Nephron (organoid): ENCODE results near the gene SH3TC1.

ENCODE experiments used
- H3K27ac Mint-ChIP-seq, 3 experiments: 2 replicates each; pipeline ENCODE4 v1.8.0; 2020; ENCODE audit warnings: mixed read lengths in 3 of 3, mild to moderate bottlenecking in 2 of 3, moderate library complexity in 1 of 3
- H3K27me3 Mint-ChIP-seq: 2 replicates; pipeline ENCODE4 v1.8.0; 2021; ENCODE audit warnings: low read depth, mild to moderate bottlenecking, moderate library complexity, mixed read lengths
- H3K36me3 Mint-ChIP-seq: 2 replicates; pipeline ENCODE4 v1.8.0; 2020; ENCODE audit warnings: low read depth, mixed read lengths
- H3K4me1 Mint-ChIP-seq: 2 replicates; pipeline ENCODE4 v1.8.0; 2020; ENCODE audit warnings: mixed read lengths
- H3K4me3 Mint-ChIP-seq, 3 experiments: 2 replicates each; pipeline ENCODE4 v1.8.0; 2020; ENCODE audit warnings: mild to moderate bottlenecking in 3 of 3, mixed read lengths in 3 of 3, moderate library complexity in 2 of 3
- H3K9me3 Mint-ChIP-seq: 2 replicates; pipeline ENCODE4 v1.8.0; 2020; ENCODE audit warnings: mixed read lengths
- TF ChIP-seq, protein P1 (sequence below), 3 experiments: fragments of 200-600 bp; sonication (generic); IDR thresholded peaks; one replicate each; pipeline ENCODE4 v1.5.0; 2021; ENCODE audit warnings: antibody characterized with exemption in 3 of 3; ENCODE audit not compliant: unreplicated experiment in 3 of 3

SH3TC1 gene

DNA sequence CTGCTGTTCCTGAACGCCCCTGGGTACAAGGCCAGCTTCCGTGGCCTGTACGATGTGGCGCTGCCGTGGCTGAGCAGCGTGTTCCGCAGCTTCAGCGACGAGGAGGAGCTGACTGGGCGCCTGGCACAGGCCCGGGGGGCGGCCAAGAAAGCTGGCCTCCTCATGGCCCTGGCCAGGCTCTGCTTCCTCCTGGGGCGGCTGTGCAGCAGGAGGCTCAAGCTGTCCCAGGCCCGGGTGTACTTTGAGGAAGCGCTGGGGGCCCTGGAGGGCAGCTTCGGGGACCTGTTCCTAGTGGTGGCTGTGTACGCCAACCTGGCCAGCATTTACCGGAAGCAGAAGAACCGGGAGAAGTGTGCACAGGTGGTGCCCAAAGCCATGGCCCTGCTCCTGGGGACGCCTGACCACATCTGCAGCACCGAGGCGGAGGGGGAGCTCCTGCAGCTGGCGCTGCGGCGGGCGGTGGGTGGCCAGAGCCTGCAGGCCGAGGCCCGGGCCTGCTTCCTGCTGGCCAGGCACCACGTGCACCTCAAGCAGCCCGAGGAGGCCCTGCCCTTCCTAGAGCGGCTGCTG, 28.2 kb downstream of the SH3TC1 start:
- Mint-ChIP-seq H3K9me3 (no peaks in the 10 kb centered on the region), H3K4me3 (no peak overlapping the region), H3K27me3 (peaks cover 10% of the 10 kb centered on the region), H3K27ac (no peak overlapping the region), H3K36me3 (peaks cover 3% of the 10 kb centered on the region), H3K4me1 (peaks cover 36% of the 10 kb centered on the region)
- TF ChIP-seq, protein P1, sequence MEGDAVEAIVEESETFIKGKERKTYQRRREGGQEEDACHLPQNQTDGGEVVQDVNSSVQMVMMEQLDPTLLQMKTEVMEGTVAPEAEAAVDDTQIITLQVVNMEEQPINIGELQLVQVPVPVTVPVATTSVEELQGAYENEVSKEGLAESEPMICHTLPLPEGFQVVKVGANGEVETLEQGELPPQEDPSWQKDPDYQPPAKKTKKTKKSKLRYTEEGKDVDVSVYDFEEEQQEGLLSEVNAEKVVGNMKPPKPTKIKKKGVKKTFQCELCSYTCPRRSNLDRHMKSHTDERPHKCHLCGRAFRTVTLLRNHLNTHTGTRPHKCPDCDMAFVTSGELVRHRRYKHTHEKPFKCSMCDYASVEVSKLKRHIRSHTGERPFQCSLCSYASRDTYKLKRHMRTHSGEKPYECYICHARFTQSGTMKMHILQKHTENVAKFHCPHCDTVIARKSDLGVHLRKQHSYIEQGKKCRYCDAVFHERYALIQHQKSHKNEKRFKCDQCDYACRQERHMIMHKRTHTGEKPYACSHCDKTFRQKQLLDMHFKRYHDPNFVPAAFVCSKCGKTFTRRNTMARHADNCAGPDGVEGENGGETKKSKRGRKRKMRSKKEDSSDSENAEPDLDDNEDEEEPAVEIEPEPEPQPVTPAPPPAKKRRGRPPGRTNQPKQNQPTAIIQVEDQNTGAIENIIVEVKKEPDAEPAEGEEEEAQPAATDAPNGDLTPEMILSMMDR (IDR thresholded peaks at IDR 0.05; ENCODE audit: unreplicated experiment in 3 of 3): no peak

DNA sequence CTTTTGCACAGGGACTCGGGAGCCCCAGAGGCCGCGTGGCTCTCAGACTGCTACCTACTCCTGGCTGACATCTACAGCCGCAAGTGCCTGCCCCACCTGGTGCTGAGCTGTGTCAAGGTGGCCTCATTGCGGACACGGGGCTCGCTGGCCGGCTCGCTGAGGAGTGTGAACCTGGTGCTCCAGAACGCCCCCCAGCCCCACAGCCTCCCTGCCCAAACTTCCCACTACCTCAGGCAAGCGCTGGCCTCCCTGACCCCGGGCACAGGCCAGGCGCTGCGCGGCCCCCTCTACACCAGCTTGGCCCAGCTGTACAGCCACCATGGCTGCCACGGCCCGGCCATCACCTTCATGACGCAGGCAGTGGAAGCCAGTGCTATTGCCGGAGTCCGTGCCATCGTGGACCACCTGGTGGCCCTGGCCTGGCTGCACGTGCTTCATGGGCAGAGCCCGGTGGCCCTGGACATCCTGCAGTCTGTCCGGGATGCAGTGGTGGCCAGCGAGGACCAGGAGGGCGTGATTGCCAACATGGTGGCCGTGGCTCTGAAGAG, 28.8 kb downstream of the SH3TC1 start:
- H3K9me3 Mint-ChIP-seq: no peaks in the 10 kb centered on the region
- no peak overlapping the region for H3K4me3 Mint-ChIP-seq
- TF ChIP-seq, protein P1 (IDR thresholded peaks at IDR 0.05; ENCODE audit: unreplicated experiment in 3 of 3): no peak
- peaks cover 10% of the 10 kb centered on the region for H3K27me3 Mint-ChIP-seq
- peaks cover 3% of the 10 kb centered on the region for H3K36me3 Mint-ChIP-seq
- no peak overlapping the region for H3K27ac Mint-ChIP-seq
- H3K4me1 Mint-ChIP-seq: peaks cover 36% of the 10 kb centered on the region

DNA sequence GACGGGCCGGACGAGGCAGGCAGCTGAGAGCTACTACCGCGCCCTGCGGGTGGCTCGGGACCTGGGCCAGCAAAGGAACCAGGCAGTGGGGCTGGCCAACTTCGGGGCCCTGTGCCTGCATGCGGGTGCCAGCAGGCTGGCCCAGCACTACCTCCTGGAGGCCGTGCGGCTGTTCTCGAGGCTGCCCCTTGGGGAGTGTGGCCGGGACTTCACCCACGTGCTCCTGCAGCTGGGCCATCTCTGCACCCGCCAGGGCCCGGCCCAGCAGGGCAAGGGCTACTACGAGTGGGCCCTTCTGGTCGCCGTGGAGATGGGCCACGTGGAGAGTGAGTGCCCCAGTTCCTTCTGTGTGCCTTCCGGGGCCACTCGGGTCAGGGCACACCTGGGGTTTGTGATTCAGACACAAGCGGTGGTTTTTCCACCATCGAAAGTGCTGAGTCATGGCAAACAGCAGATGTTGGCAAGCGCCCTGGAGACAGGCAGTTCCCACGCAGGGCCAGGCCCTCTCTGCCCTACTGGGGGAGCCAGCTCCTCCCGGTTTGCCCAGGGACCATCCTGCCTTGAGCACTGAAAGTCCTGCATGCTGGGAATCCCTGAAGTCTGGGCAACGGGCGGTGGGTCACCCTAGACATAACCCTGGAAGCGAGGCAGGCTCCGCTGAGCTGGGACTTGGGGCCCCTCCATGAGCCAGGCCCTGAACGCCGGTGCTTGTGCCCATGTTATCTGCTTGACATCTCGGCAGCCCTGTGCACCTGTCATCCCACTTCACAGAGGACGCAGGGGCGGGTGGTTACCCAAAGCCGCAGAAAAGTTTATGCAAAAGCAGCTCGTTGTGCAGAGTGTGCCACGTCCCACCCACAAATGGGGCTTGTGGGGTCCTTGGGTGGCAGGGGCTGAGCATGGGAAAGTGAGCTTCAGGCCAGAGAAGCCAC, 29.5 kb downstream of the SH3TC1 start:
- H3K27ac Mint-ChIP-seq: no peak overlapping the region
- TF ChIP-seq, protein P1 (IDR thresholded peaks at IDR 0.05; ENCODE audit: unreplicated experiment in 3 of 3): no peak

DNA sequence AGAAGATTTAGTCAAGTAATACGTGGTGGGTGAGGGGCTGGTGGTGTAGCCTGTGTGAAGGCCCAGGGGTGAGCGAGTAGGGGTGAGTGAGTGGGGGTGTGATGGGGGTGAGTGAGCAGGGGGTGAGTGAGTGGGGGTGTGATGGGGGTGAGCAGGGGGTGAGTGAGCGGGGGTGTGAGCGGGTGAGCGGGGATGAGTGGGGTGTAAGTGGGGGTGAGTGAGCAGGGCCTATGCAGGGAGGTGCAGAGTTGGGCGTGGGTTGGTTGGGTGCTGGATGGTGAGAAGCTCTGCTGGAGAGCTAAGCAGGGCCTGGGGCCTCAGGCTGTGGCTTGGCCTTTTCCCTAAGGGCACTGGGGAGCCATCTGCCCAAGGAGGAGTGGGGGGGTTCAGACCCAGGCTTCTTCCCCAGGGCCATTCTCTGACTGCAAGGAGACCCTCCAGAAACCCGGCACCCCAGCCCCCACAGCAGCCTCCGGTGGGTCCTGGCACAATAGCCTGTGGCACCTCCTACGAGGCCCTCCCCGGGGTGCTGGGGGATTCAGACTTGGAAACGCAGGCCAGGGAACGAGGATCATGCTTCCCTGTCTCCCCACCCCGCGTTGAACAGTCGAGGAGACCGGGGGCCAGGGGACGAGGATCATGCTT, 30.4 kb downstream of the SH3TC1 start:
- no peaks in the 10 kb centered on the region for H3K9me3 Mint-ChIP-seq
- H3K36me3 Mint-ChIP-seq: peaks cover 2% of the 10 kb centered on the region
- H3K4me1 Mint-ChIP-seq: peaks cover 29% of the 10 kb centered on the region
- peaks cover 4% of the 10 kb centered on the region for H3K27me3 Mint-ChIP-seq
- TF ChIP-seq, protein P1 (IDR thresholded peaks at IDR 0.05; ENCODE audit: unreplicated experiment in 3 of 3): no peak
- H3K4me3 Mint-ChIP-seq: no peak overlapping the region
- no peak overlapping the region for H3K27ac Mint-ChIP-seq

More for the DNA sequence above, 29.5 kb downstream of the SH3TC1 start:
- peaks cover 36% of the 10 kb centered on the region for H3K4me1 Mint-ChIP-seq
- H3K9me3 Mint-ChIP-seq: no peaks in the 10 kb centered on the region
- peaks cover 3% of the 10 kb centered on the region for H3K36me3 Mint-ChIP-seq
- H3K4me3 Mint-ChIP-seq: no peak overlapping the region
- H3K27me3 Mint-ChIP-seq: peaks cover 10% of the 10 kb centered on the region

DNA sequence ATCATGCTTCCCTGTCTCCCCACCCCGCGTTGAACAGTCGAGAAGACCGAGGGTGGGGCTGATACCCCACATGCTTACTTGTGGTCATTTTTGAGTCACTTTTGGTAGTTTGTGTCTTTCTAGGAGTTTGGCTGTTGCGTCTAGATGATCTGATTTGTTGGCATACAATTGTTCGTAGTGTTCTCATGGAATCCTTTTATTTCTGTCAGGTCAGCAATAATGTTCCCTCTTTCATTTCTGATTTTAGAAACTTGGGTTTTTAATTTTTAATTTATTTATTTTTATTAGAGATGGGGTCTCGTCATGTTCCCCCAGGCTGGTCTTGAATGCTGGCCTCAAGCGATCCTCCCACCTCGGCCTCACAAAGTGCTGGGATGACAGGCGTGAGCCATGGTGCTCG, 30.9 kb downstream of the SH3TC1 start:
- no peaks in the 10 kb centered on the region for H3K9me3 Mint-ChIP-seq
- peaks cover 4% of the 10 kb centered on the region for H3K27me3 Mint-ChIP-seq
- peaks cover 25% of the 10 kb centered on the region for H3K4me1 Mint-ChIP-seq

More for the DNA sequence above, 30.9 kb downstream of the SH3TC1 start:
- H3K4me3 Mint-ChIP-seq: no peak overlapping the region
- H3K27ac Mint-ChIP-seq: peak overlapping the region in 1 of 3 experiments; percentile 34
- TF ChIP-seq, protein P1 (IDR thresholded peaks at IDR 0.05; ENCODE audit: unreplicated experiment in 3 of 3): no peak
- H3K36me3 Mint-ChIP-seq: no peaks in the 10 kb centered on the region
